GM18502 (cell line): ENCODE results near the gene RHEB.
A peak's percentile ranks its signal among the peaks of the same experiment; 100 is the strongest.

Source experiments
- ATAC-seq: cut with Tn5 transposase; IDR thresholded peaks from one replicate; pipeline ENCODE4 v1.9.1; 2021; ENCODE audit warnings: mild to moderate bottlenecking; ENCODE audit not compliant: unreplicated experiment, poor library complexity

The RHEB gene, protein sequence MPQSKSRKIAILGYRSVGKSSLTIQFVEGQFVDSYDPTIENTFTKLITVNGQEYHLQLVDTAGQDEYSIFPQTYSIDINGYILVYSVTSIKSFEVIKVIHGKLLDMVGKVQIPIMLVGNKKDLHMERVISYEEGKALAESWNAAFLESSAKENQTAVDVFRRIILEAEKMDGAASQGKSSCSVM

DNA sequence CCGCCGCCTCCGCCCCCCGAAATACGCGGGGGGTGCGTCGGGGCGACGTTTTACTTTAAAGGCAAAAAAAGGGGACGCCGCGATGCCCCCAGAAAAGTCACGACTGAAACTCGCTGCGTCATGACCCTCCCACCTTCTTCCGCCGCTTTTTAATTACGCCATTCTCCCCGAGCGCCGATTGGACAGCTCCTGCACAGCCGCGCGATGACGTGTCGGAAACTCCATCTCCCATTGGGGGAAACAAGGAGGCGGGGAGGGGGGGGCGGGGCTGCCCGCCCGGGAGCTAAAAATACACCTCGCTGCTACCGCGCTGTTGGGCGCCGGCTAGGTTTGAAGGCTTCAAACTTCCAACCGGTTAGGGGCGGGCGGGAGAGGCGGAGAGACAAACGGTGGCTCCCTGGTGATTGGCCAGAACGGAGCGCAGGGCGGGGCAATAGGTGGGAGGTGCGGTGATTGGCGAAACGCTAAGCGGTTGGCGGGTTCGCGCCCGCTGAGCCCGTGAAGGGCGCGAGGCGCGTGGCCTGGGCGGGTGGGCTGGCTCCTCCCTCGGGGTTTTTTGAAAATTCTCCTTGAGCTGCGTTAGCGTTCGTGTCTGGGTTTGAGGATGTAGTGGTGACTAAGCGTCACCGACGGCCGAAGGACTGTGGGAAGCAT is at the start of gene RHEB:
Gene RHEB, minus strand, starts transcription at position 131 of the 654 bp plus-strand sequence. CDS start 384 bp downstream, outside the sequence.
- ATAC-seq = peak; percentile 78

DNA sequence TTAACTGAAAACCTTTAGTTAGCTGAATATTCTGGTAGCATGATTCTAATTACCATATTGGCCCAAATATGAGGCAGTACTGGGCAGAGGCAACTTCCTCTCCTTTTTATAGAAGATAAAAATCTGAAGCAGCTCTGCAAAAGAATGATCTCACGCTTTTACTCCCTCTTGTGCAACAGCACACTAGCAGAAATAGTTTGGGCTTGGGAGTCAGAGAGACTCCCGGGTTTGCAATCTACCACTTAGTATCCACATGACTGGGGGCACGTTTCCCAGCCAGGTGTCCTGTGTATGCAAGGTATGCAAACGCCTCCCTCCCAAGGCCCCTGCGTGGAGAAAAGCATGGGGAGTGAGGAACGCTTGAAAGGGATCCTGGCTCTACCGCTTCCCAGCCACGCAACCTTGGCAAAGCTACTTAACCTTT is 47.2 kb upstream of the RHEB start:
- ATAC-seq = no peak

DNA sequence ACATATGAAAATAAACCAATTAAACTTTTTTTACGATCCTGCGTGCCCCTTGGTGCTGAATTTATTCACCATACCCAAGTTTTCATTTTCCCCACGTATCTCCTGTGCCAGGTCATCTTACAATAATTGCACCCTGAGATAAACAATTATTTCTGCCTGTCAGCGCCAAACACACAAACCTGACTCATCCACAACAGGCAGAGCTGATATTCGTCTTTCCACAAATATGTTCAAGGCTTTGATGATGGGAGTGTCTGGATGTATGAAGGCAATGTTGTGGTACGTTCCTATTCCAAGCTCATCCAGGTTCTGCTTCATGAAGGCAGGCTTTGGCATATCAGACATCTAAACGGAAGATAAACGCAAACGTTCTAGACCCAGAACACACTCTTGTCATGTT is 45.8 kb upstream of the RHEB start:
- ATAC-seq = no peak

DNA sequence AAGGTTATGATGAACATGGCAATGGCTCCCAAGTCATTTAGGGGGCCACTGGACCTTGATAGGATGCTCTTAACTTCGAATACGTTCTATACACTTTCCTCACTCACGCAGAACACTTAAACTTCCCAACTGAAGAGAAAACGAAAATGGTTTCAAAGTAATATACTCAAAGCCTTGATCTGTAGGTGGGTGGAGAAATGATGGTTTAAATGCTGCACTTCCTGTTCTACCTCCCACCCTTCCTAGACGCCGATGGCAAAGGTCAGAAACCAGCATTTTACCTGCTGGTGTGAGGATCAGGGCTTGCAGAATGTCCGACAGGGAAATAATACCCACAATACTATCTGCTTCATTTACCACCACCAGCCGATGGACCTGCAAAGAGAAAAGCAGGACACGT is 40.5 kb upstream of the RHEB start:
- ATAC-seq = no peak

DNA sequence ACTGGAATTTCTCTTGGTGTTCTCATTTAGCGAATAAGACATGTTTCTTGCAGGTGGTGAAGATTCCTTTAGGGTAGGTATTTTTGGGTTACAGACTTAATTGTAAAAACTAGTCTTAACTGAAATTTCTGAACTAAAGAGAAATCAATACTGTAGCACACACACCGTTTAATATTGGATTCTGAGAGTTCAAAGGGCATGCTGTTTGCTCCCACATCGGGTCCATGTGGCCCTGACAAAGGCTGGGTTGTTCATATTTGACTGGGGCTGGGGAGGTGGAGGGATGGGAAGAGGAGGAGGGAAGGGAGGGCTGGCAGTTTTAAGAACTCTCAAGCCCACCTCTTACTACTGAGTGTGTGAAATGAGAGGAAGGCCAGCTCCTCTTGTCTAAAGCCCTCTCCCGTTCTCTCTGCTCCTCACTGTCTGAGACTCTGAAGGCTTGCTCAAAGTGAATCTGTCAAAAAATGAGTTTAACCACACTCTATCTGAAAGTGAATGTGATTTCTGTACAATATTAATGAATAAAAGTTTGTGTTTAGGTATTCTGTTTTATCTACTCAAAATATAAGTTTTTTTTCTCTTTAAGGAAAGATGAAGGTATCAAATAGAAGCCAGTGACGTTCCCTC is 40.0 kb upstream of the RHEB start:
- no peak for ATAC-seq

DNA sequence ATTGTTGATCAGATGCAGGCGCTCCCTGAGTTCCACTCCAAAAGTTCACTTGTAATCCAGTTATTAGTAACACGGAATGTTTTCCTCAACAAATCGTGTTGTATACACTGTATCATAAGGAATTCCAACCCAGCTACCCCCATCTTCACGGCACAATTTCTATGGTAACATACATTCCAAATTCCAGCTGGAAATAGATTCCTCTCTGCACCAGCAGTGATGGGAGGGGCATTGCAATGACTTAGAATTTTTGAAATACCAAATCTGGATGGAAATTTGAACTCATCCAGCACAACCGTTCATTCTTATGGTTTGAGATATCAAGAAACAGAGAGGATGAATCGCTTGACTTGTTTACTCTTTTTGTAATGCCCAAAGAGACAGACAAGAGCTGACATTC is 38.9 kb upstream of the RHEB start:
- ATAC-seq = no peak

DNA sequence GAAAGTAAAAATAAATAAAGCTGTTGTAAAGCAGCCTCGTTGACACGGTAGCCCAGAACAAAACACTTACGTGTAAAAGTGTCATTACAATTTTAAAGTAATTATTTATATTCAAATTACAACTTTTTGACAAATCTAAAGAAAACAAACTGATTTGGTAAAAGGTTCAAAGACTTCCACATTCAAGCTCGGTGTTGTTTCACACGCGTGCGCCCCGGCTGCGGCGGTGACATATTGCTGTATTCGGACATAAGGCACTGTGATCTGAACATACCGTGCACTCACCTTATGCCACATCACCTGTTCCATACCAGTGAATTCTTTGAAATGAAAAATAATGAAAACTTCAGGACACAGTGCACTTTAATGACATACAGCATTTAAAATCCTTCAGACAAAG is 36.9 kb upstream of the RHEB start:
- ATAC-seq = no peak

DNA sequence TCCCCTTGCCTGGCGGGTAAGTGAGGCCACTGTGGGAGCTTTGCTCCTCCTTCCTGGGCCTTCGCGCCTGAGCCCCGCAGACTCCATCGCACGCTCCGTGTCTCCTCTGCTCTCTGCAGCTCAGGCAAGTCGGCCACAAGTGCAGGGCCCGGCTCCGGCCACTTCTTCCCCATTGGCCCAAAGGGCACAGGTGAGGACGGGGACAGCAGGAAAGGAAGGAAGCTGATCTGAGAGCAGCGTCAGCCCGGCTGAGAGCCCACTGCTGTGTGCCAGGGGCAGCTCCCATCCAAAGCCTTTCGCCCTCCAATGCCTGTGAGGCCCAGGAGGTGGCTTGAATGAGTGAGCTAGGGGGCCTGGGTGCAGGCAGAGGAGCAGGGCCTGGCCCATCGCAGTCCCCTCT is 33.7 kb upstream of the RHEB start:
- no peak for ATAC-seq

DNA sequence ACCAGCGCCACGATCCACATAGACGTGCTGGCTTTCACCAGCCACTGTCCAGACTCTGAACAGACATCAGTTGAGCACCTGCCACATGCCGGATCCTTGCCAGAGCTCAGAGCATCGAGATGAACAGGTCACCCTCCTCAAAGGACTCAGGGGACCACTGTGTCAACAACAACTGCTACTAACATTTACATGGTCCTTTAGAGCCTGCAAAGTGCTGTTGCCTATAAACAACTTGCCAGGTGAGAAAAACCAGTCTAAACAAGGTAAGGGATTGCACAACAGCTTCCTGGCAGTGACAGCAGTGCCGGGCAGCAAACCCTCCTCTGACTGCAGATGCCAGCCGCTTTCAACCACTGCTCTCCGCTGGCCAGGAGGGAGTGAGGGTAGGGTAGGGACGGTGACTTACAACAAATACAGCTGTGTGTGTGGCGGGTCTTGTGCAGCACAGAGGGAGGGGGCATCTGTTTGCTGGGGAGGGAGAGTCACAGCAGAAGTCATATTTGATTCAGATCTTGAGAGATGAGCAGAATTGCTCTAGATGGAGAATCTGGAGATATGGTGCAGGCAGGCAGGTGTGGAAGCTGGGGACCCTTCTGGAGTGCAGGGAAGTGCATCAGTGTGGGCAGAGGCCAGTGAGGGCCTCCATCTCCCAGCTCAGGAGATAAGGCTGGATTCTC is 32.8 kb upstream of the RHEB start:
- ATAC-seq = no peak

DNA sequence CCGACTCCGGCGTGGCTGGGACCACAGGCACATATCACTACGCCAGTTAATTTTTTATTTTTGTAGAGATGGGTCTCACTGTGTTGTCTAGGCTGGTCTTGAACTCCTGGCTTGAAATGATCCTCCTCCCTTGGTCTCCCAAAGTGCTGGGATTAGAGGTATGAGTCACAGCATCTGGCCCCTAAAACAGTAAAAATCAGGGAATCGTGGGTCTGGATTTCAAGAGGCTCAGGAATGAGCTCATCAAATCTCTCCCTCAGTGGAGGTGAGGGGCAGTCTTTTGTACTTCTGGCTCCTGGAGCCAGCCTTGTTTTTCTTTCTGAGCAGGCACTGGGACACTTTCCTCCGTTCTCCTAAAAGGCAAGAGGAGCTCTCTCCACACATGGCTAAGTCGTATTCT is 32.1 kb upstream of the RHEB start:
- no peak for ATAC-seq

DNA sequence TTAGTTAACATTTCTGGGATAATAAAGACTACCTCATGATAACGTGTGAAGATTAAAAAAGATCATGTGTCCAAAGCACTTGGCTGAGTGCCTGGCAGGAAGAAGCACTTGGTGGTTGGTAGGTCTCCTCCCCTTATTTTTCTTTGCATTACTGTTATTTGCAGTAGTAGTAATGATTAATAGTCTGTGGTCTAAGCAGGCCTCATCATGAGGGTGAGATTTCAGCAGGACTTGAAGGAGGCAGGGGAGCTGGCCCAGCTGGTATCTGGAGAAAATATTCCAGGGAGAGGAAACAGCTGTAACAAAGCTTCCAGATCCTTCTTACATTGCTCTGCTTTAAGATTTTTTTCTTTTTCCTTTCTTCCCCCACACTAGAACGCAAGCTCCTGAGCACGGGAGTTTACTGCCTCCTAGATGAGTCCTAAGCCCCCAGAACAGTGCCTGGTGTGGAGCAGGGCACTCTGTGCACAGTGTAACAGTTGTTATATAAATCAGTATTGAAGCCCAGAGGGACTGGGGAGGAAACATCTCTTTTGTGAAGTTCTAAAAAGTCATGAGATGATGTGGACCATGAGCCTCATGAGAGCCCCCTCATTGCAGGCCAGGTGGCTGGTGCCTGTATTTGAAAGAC is 31.1 kb upstream of the RHEB start:
- no peak for ATAC-seq

DNA sequence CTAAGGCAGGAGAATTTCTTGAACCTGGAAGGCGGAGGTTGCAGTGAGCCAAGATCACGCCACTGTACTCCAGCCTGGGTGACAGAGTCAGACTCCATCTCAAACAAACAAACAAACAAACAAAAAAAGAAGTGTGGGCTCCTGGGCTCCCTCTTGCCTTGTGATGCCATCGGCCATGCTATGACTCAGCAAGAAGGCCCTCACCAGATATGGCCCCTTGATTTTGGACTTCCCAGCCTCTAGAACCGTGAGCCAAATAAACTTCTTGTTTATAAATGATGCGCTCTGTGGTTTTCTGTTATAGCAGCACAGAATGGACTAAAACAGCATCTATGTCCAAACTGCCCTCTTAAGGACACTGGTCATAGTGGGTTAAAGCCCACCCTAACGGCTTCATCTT is 29.9 kb upstream of the RHEB start:
- no peak for ATAC-seq

DNA sequence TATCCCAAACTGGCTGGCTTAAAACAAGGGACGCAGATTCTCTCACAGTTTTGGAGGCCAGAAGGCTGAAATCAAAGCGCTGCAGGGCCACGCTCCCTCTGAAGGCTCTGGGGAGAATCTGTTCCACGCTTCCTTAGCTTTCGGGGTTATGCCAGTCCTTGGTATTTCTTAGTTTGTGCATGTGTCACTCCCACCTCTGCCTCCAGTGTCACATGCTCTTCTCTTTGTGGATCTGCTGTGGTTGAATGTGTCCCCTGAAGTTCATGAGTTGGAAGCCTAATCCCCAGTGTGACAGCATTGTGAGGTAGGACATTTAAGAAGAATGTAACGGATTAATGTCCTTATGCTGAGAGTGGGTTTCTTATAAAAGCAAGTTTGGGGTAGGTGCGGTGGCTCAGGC is 29.4 kb upstream of the RHEB start:
- no peak for ATAC-seq

DNA sequence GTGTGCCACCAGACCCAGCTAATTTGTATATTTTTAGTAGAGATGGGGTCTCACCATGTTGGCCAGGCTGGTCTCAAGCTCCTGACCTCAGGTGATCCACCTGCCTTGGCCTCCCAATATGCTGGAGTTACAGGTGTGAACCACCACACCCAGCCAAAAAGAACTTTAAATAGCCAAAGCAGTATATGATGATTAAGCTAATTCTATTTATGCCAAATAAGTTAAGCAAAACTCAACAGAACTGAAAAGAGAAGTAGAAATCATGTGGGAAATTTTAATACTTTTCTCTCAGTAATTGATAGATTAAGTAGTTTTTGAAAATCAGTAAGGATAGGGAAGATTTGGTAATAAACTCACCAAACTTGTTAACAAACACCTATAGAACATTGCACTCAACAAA is 24.5 kb upstream of the RHEB start:
- ATAC-seq = no peak

DNA sequence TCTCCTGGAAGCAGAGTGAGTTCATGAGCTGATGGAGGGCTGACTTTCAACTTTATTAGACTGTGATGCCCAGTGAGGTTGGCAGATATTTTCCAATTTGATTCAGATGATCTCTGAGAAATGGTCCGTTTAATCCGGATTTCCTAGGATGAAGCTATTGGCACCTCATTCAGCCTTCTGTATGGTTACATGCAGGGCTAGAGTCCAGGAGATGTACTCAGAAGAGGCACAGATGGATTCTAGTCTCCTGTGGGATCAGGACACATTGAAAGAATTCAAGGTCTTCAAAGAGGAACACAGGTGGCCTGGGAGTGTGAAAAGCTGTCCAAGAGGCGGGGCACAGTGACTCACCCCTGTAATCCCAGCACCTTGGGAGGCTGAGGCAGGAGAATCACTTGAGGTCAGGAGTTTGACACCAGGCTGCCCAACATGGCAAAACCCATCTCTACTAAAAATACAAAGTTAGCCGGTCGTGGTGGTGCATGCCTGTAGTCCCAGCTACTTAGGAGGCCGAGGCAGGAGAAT is 23.0 kb upstream of the RHEB start:
- no peak for ATAC-seq

DNA sequence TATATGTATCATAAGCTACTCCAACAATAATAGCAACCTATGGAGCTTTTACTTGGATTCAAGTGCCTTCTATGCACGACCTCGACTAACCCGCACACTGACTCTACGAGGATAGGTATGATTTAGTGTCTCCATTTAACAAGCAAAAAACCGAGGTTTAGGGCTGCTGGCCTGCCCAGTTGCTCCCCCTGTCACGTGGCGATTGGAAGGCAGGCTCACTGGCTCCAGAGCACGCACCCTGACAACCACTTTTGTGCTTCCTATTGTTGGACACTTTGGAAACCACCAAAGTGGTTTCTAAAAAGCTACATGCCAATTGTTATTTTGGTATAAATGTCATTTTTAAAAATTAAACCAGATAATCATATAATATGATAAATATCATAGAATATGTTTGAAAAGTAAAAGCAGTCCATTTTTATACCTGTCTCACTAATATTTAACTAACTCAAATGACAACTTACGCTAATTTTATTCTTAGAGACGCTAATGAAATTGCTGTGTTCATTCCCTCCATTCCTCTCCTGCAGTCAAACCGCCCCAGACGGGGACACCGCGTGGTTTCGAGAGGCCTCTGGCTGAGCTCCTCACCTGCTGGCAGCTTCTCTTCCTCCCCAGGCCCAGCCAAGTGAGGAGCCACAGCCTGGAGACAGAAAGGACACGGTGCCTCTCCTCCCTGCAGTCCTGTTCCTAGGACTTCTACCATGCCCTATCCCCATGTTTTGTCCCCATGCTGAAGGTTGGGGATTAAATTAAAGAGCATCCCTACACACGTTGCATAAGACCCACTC is 22.2 kb upstream of the RHEB start:
- no peak for ATAC-seq

DNA sequence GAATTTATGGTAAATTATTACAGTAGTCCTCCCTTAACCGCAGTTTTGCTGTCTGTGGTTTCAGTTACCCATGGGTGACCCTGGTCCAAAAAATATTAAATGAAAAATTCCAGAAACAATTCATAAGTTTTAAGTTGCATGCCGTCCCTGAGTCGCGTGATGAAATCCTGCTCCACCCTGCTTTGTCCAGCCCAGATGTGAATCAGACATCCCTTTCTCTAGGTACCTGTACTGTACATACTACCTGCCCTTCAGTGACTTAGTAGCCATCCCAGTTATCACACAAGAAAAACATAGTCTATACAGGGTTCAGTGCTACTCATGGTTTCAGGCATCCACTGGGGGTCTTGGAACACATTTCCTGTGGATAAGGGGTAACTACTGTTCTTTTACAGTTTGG is 20.5 kb upstream of the RHEB start:
- no peak for ATAC-seq

DNA sequence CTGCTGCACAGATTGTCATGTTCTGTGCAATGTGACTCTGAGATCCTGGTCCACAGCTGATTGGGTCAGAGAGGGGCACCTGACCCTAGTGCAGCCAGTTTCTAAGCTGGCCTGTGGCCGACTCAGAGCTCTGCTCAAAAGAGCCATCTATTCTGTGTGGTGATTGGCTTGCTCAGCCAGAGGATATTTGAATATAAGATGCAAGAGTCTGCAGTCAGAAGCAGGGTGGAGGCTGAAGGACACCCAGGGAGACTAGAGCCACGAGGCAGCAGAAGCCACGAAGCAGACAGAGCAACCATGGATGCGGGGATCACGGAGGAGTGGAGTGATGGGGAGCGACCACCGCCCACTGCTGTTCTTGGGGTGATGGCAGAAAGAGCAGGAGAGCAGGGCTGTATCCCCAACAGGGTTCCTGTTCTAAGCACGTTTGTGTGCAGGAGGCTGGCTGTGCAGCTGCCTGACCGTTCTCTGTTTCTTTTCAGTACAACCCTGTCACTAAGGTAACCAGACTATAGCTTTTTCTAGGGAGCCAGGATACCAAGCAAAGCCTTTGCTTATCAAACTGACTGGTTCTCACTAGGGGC is 19.5 kb upstream of the RHEB start:
- ATAC-seq = peak; percentile 78

DNA sequence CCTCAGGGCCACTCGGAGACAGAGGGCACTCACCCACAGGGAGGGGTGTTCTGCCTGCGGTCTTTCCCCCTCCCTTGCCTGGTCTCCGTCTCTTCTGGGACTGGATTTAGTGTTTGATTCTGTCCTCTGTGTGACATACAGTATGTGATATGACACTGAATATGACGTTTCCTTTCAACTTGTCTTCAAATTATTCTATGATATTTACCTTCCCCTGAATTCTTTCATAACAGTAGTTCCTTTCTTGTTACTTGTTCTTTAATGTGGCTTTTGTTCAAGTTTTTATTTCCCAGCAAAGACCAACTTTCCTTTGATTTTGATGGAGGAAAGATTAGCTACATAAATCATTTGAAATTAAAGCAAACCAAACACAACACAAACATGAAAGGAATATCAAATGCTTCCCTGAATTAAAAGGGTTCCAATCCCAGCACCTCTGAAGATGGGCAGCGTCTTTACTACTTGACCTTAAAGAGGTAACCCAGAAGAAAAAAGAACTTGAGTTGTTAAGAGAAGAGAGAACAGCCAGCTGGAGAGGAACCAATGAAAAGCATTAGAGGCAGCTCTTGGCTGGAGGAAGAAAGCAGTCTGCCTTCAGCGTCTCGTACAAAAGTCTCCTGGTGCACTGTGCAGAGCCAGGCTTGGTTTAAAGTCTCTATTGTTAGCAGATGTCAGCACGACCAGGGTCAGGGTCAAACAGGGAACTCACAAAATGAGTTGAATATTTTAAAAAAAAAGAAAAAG is 18.3 kb upstream of the RHEB start:
- ATAC-seq = no peak
